ENCODE data around the gene RPS6KA2.

RPS6KA2 gene

GRCh38 chr6:166484863-166485262 is 142.2 kb downstream of the RPS6KA2 start:
- DNase-seq (ENCODE audit: low read depth in 1 of 2, low spot score in 1 of 2), result no peak
- TF ChIP-seq CTCF (IDR thresholded peaks at IDR 0.05; ENCODE audit: insufficient read depth, low read length) (no peak), POLR2AphosphoS5 (IDR thresholded peaks at IDR 0.05; ENCODE audit: low read depth) (no peak)
- H3K27me3 ChIP-seq (ENCODE audit: insufficient read depth, poor library complexity, severe bottlenecking), result no peaks in the 10 kb centered on the region
- no peak overlapping the region for H3K27ac ChIP-seq (replicated peaks)
- H3K4me3 ChIP-seq (replicated peaks; ENCODE audit: insufficient read depth, low read length), result no peak overlapping the region

- no peak for DNase-seq (ENCODE audit: low read depth in 1 of 2, low spot score in 1 of 2)
- Histone ChIP-seq H3K27me3 (ENCODE audit: insufficient read depth, poor library complexity, severe bottlenecking) (no peaks in the 10 kb centered on the region), H3K4me3 (replicated peaks; ENCODE audit: insufficient read depth, low read length) (no peak overlapping the region), H3K27ac (replicated peaks) (no peak overlapping the region)
- TF ChIP-seq CTCF (IDR thresholded peaks at IDR 0.05; ENCODE audit: insufficient read depth, low read length), result no peak
- no peak for TF ChIP-seq SPI1 (IDR thresholded peaks at IDR 0.05; ENCODE audit: borderline replicate concordance, low read depth)
- no peak for TF ChIP-seq POLR2AphosphoS5 (IDR thresholded peaks at IDR 0.05; ENCODE audit: low read depth)
- TF ChIP-seq GABPA (IDR thresholded peaks at IDR 0.05; ENCODE audit: low read depth), result no peak
- no peak for TF ChIP-seq REST (IDR thresholded peaks at IDR 0.05; ENCODE audit: insufficient replicate concordance, low read depth)
Measured at GRCh38 chr6:166483573-166484250, 143.3 kb downstream of the RPS6KA2 start.

GRCh38 chr6:166483026-166483425 is 144.0 kb downstream of the RPS6KA2 start:
- Histone ChIP-seq H3K27ac (replicated peaks) (no peak overlapping the region), H3K27me3 (ENCODE audit: insufficient read depth, poor library complexity, severe bottlenecking) (no peaks in the 10 kb centered on the region), H3K4me3 (replicated peaks; ENCODE audit: insufficient read depth, low read length) (no peak overlapping the region)
- DNase-seq (ENCODE audit: low read depth in 1 of 2, low spot score in 1 of 2), result no peak
- TF ChIP-seq CTCF (IDR thresholded peaks at IDR 0.05; ENCODE audit: insufficient read depth, low read length) (no peak), GABPA (IDR thresholded peaks at IDR 0.05; ENCODE audit: low read depth) (no peak), SPI1 (IDR thresholded peaks at IDR 0.05; ENCODE audit: borderline replicate concordance, low read depth) (no peak), REST (IDR thresholded peaks at IDR 0.05; ENCODE audit: insufficient replicate concordance, low read depth) (no peak), POLR2AphosphoS5 (IDR thresholded peaks at IDR 0.05; ENCODE audit: low read depth) (no peak)

All from HL-60 (cell line).